PFSK-1 (cell line): ENCODE results near the gene CCDC13.

ENCODE experiments used
- POLR2AphosphoS5 ChIP-seq: IDR thresholded peaks from 2 replicates; pipeline ENCODE4 v1.6.1; 2012; ENCODE audit warnings: low read depth, mild to moderate bottlenecking, control low read depth, low read length, moderate library complexity
- SIN3A ChIP-seq: IDR thresholded peaks from 2 replicates; pipeline ENCODE4 v1.6.1; 2012; ENCODE audit warnings: mild to moderate bottlenecking, low read length, moderate library complexity, borderline replicate concordance; ENCODE audit not compliant: insufficient read depth
- TF ChIP-seq, protein P1 (sequence below), 2 experiments: IDR thresholded peaks; 2 replicates each; pipeline versions ENCODE4 v1.6.1 to v1.8.0; 2011 to 2012; ENCODE audit warnings: low read depth in 2 of 2, low read length in 2 of 2, control low read depth in 1 of 2, inconsistent platforms in 1 of 2, mild to moderate bottlenecking in 1 of 2, moderate library complexity in 1 of 2; ENCODE audit not compliant: insufficient read depth in 1 of 2

GRCh38 chr3:42801048-42801620, 28.1 kb upstream of the CCDC13 start:
- no peak for TF ChIP-seq SIN3A
- TF ChIP-seq POLR2AphosphoS5: no peak
- TF ChIP-seq, protein P1, sequence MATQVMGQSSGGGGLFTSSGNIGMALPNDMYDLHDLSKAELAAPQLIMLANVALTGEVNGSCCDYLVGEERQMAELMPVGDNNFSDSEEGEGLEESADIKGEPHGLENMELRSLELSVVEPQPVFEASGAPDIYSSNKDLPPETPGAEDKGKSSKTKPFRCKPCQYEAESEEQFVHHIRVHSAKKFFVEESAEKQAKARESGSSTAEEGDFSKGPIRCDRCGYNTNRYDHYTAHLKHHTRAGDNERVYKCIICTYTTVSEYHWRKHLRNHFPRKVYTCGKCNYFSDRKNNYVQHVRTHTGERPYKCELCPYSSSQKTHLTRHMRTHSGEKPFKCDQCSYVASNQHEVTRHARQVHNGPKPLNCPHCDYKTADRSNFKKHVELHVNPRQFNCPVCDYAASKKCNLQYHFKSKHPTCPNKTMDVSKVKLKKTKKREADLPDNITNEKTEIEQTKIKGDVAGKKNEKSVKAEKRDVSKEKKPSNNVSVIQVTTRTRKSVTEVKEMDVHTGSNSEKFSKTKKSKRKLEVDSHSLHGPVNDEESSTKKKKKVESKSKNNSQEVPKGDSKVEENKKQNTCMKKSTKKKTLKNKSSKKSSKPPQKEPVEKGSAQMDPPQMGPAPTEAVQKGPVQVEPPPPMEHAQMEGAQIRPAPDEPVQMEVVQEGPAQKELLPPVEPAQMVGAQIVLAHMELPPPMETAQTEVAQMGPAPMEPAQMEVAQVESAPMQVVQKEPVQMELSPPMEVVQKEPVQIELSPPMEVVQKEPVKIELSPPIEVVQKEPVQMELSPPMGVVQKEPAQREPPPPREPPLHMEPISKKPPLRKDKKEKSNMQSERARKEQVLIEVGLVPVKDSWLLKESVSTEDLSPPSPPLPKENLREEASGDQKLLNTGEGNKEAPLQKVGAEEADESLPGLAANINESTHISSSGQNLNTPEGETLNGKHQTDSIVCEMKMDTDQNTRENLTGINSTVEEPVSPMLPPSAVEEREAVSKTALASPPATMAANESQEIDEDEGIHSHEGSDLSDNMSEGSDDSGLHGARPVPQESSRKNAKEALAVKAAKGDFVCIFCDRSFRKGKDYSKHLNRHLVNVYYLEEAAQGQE (IDR thresholded peaks at IDR 0.05; ENCODE audit: insufficient read depth in 1 of 2, low read depth in 2 of 2, low read length in 2 of 2): no peak
